HG03457 (cell line): ENCODE measurements around the gene HYI.

Source experiments
- ATAC-seq: cut with Tn5 transposase; IDR thresholded peaks from one replicate; pipeline ENCODE4 v1.9.1; 2021; ENCODE audit warnings: moderate number of reproducible peaks; ENCODE audit not compliant: unreplicated experiment

Gene HYI

DNA sequence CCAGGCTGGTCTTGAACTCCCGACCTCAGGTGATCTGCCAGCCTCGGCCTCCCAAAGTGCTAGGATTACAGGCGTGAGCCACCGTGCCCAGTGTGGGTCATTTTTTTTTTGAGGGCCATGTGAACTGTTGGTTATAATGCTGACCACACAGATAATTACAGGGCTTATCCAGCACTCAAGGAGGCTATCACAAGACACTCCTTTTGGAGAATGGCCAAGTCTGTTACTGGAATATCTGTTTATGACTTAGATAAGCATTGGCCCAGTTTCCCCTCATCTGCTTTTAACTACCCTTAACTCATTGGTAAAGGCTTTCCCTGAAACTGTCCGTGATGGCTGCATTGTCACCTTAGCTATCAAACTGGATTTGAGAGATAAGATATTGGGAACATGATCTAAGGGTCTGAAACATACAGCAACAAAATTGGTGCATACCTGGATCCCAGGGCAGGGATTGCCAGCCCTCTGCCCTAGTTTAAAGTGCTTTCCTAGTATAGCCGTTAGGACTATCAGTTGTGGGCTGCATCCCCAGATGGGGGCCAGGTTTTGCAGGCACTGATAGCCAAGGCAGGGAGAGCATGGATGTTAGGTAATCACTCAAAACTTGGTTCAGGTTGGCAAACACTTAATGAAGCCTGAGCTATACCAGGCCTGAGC, 48.4 kb downstream of the HYI start:
- ATAC-seq = no peak

DNA sequence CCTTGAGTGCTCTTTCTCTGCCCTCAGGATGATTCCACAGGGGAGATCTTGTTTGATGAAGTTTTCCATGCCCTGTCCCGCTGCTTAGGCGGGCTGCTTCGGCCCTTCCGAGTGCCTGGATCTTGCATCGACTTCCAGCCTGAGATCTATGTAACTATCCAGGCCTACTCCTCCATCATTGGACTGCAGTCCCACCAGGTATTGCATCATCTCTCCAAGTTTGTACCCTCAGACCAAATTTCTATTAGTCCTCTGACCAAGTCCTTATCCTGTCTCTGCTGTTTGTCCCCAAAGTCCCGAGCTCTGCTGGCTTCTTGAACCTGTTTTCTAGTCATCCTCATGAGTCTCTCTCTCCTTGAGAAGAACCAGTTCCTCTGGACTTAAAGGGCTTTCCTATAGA, 49.4 kb downstream of the HYI start:
- ATAC-seq = no peak

DNA sequence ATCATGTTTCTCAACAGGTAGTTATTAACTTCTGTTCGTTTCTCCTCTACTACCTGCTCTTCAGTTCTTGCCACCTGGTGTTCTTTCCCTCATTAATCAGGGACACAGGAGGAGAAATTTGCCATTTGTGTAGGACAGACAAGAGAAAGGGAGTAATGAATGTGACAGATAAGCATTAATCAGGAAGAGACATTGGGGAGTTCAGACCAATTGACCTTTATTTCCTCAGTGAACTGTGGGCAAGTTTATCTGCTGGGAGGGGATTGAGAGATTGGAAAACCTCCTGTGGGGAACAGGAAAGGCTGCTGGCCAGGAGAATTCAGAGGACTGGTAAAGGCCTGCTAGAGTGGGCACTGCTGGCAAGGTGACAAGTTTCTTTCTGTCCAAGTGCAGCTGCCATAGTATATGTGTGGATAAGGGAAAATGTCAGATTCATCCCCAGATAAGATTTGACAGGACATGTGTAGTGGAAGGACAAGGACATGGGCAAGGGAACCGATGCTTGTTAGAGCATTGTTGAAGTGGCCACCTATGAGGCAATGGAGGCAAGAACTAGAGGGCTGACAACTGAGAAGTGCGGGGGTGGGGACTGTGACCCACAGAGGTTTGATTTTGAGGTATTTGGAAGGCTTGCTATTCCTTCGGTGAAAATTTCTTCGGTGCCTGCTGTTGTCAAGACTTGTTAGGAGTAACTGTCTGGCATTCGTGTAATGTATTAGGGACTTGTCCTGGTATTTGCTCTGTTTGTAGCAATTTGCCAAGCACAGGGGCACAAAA, 51.5 kb downstream of the HYI start:
- ATAC-seq = no peak
